NOMO-1 treated with DMSO at 0.1 percent for 48 hours (cell line): Measurements from ENCODE around the gene POGZ.
"Not testable (repeated sequence)": the region's sequence is repeated elsewhere in the genome, so short reads cannot be mapped to it uniquely, and the experiment has no call there.

Source experiments
- DNase-seq: peaks from one replicate; lab custom pipeline; 2025; ENCODE audit not compliant: unreplicated experiment; lab: John Stamatoyannopoulos, UW

The POGZ gene

GRCh38 chr1:151425103-151425502, 34.2 kb downstream of the POGZ start:
- no peak for DNase-seq

- DNase-seq = no peak
Measured at GRCh38 chr1:151419819-151420218, 39.5 kb downstream of the POGZ start.

GRCh38 chr1:151418081-151418480, 41.2 kb downstream of the POGZ start:
- no peak for DNase-seq

- no peak for DNase-seq
Measured at GRCh38 chr1:151416231-151416630, 43.1 kb downstream of the POGZ start.

GRCh38 chr1:151411884-151412283, 47.4 kb downstream of the POGZ start:
- no peak for DNase-seq

GRCh38 chr1:151408891-151409290, 50.4 kb downstream of the POGZ start:
- no peak for DNase-seq

- no peak for DNase-seq
Measured at GRCh38 chr1:151407304-151407703, 52.0 kb downstream of the POGZ start.

GRCh38 chr1:151406176-151406575, 53.1 kb downstream of the POGZ start:
- no peak for DNase-seq

- DNase-seq = no peak
Measured at GRCh38 chr1:151405187-151405951, 53.9 kb downstream of the POGZ start.

- DNase-seq = no peak
Measured at GRCh38 chr1:151403612-151404011, 55.7 kb downstream of the POGZ start.

GRCh38 chr1:151402764-151403163, 56.5 kb downstream of the POGZ start:
- no peak for DNase-seq

- no peak for DNase-seq
Measured at GRCh38 chr1:151401860-151402259, 57.4 kb downstream of the POGZ start.

GRCh38 chr1:151401125-151401788, 58.0 kb downstream of the POGZ start:
- no peak for DNase-seq

- peak; percentile 93 for DNase-seq
Measured at GRCh38 chr1:151399324-151400171, 59.7 kb downstream of the POGZ start, which contains the start of gene PSMB4. Gene PSMB4, plus strand, starts transcription at chr1:151399573. Its CDS starts 15 bp downstream, at chr1:151399588.

GRCh38 chr1:151396265-151396664, 63.0 kb downstream of the POGZ start:
- not testable (repeated sequence) for DNase-seq

- DNase-seq = no peak
Measured at GRCh38 chr1:151393583-151393982, 65.7 kb downstream of the POGZ start.

- no peak for DNase-seq
Measured at GRCh38 chr1:151391079-151391563, 68.2 kb downstream of the POGZ start.

GRCh38 chr1:151390221-151391078, 68.8 kb downstream of the POGZ start:
- DNase-seq = not testable (repeated sequence)

- DNase-seq = no peak
Measured at GRCh38 chr1:151386002-151386401, 73.3 kb downstream of the POGZ start.

- DNase-seq = no peak
Measured at GRCh38 chr1:151384584-151384983, 74.7 kb downstream of the POGZ start.
